Tibial nerve (tissue), 4 donors: ENCODE data around the gene SNX32. TPM values are rescaled to one million over a fixed set of nuclear protein-coding genes. Genes with fewer than 3 reads are reported as not detected.

Experiments
- DNase-seq, 2 donors: peaks; one replicate each; pipeline ENCODE4 v3.0.0-alpha.2; 2019; ENCODE audit warnings: low spot score in 2 of 2
- H3K27ac ChIP-seq, 4 donors: fragments of 200-600 bp; sonication (generic) in 3 of 4; one replicate each; pipeline ENCODE4 v1.5.1; 2017 to 2019; ENCODE audit warnings: mild to moderate bottlenecking in 1 of 4
- H3K27me3 ChIP-seq, 2 donors: fragments of 200-600 bp; sonication (generic) in 1 of 2; one replicate each; pipeline versions ENCODE4 v1.5.1 to v1.6.0; 2017 to 2019
- H3K36me3 ChIP-seq, 3 donors: fragments of 200-600 bp; sonication (generic); one replicate each; pipeline ENCODE4 v1.5.1; 2018 to 2019
- H3K4me1 ChIP-seq, 4 donors: fragments of 200-600 bp; sonication (generic) in 3 of 4; one replicate each; pipeline ENCODE4 v1.5.1; 2017 to 2019
- H3K4me3 ChIP-seq, 4 donors: fragments of 200-600 bp; sonication (generic) in 3 of 4; one replicate each; pipeline ENCODE4 v1.5.1; 2017 to 2019; ENCODE audit warnings: mild to moderate bottlenecking in 1 of 4, moderate library complexity in 1 of 4
- H3K9me3 ChIP-seq, 4 donors: fragments of 200-600 bp; sonication (generic) in 3 of 4; one replicate each; pipeline ENCODE4 v1.5.1; 2017 to 2019
- EP300 ChIP-seq, 2 donors: sonication (generic); formaldehyde crosslinking; IDR thresholded peaks; one replicate each; pipeline ENCODE4 v1.6.1; 2017; ENCODE audit warnings: antibody characterized with exemption in 2 of 2, mild to moderate bottlenecking in 1 of 2
- POLR2A ChIP-seq, 2 donors: fragments of 450-650 bp; IDR thresholded peaks; one replicate each; pipeline ENCODE4 v1.6.1; 2017; ENCODE audit warnings: antibody characterized with exemption in 2 of 2, mild to moderate bottlenecking in 2 of 2, moderate library complexity in 2 of 2
- WGBS, 2 donors: methylation state at CpG; one replicate each; pipeline ENCODE4 v1.1.5; 2018; 5-methylcytosine and 5-hydroxymethylcytosine counted together
- total RNA-seq, 4 donors: library from RNA; depleted of rRNA; stranded (reverse); fragments of >200 nt; gene quantifications; one replicate each; pipeline ENCODE4 v1.1.0, GENCODE V29; 2016
- TF ChIP-seq, protein P1 (sequence below), 5 experiments: fragments of 200-600 bp in 3 of 5; fragments of 450-650 bp in 2 of 5; sonication (generic) in 3 of 5; IDR thresholded peaks; one replicate each; pipeline ENCODE4 v1.5.1; 2016 to 2019; ENCODE audit warnings: antibody characterized with exemption in 5 of 5, mild to moderate bottlenecking in 3 of 5, moderate library complexity in 2 of 5

Gene SNX32
- total RNA-seq, 4 donors from 2014 or later = 0.78 to 2.5 (median 1.5) TPM; not detected in 1

DNA sequence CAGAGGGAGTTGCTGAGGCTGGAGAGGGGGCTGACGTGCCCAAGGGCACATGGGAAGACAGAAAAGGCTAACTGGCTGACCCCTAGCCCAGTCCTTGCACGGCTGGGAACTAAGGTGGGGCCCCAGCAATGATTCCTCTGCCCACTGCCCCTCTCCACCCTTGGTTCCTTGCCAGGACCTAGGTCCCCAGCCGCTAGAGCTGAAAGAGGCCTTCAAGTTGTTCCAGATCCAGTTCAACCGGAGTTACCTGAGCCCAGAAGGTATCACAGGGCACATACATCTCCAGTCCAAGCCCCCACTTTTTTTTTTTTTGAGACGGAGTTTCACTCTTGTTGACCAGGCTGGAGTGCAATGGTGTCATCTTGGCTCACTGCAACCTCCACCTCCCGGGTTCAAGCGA, 46.3 kb downstream of the SNX32 start:
- TF ChIP-seq EP300 (IDR thresholded peaks at IDR 0.05) = no peak
- TF ChIP-seq POLR2A (IDR thresholded peaks at IDR 0.05) = no peak
- TF ChIP-seq, protein P1, sequence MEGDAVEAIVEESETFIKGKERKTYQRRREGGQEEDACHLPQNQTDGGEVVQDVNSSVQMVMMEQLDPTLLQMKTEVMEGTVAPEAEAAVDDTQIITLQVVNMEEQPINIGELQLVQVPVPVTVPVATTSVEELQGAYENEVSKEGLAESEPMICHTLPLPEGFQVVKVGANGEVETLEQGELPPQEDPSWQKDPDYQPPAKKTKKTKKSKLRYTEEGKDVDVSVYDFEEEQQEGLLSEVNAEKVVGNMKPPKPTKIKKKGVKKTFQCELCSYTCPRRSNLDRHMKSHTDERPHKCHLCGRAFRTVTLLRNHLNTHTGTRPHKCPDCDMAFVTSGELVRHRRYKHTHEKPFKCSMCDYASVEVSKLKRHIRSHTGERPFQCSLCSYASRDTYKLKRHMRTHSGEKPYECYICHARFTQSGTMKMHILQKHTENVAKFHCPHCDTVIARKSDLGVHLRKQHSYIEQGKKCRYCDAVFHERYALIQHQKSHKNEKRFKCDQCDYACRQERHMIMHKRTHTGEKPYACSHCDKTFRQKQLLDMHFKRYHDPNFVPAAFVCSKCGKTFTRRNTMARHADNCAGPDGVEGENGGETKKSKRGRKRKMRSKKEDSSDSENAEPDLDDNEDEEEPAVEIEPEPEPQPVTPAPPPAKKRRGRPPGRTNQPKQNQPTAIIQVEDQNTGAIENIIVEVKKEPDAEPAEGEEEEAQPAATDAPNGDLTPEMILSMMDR (IDR thresholded peaks at IDR 0.05) = no peak
- Histone ChIP-seq H3K27me3 (no peaks in the 10 kb centered on the region), H3K9me3 (no peaks in the 10 kb centered on the region), H3K4me1 (peaks cover 0 to 9% (median 3%) of the 10 kb centered on the region in 4 donors), H3K4me3 (no peak overlapping the region), H3K36me3 (peaks cover 0 to 32% (median 0%) of the 10 kb centered on the region in 3 donors), H3K27ac (no peak overlapping the region)
- 66 to 74% methylated on average over 7 of the region's 7 CpGs for WGBS, 2 donors
- DNase-seq = no peak

DNA sequence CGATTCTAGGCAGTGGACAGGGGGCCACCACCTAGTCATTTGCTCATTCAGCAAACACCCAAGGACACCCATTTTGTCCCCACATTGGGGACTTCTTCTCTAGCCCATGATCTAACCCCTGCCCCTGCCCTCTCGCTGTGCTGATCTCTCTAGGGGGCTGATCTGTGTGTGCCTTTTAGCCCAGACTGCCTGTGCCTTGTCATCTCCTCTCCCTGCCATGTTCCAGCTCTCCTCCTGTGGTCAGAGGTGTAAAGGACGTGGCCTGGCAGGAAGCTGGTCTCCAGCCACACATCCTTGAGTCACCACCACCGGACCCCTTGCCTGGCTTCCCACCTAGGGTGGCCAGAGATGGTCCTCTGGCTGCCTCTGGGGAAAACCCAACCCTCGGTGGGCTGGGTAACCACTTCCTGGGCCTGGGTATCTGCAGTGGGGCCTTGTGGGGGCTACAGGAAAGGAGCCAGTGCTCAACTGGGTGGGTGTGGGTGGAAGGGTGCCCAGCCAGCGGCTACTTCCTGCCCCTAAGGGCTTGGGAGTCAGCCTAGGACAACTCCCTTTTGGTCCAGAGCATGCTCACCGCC, 47.2 kb downstream of the SNX32 start:
- DNase-seq = no peak
- Histone ChIP-seq H3K27me3 (no peaks in the 10 kb centered on the region), H3K36me3 (peaks cover 0 to 41% (median 0%) of the 10 kb centered on the region in 3 donors), H3K4me1 (peaks cover 0 to 9% (median 3%) of the 10 kb centered on the region in 4 donors), H3K4me3 (no peak overlapping the region), H3K27ac (no peak overlapping the region), H3K9me3 (no peaks in the 10 kb centered on the region)
- WGBS, 2 donors = 52 to 66% methylated on average over 7 of the region's 7 CpGs
- TF ChIP-seq EP300 (IDR thresholded peaks at IDR 0.05) (no peak), POLR2A (IDR thresholded peaks at IDR 0.05) (no peak)
- TF ChIP-seq, protein P1 (IDR thresholded peaks at IDR 0.05) = no peak

DNA sequence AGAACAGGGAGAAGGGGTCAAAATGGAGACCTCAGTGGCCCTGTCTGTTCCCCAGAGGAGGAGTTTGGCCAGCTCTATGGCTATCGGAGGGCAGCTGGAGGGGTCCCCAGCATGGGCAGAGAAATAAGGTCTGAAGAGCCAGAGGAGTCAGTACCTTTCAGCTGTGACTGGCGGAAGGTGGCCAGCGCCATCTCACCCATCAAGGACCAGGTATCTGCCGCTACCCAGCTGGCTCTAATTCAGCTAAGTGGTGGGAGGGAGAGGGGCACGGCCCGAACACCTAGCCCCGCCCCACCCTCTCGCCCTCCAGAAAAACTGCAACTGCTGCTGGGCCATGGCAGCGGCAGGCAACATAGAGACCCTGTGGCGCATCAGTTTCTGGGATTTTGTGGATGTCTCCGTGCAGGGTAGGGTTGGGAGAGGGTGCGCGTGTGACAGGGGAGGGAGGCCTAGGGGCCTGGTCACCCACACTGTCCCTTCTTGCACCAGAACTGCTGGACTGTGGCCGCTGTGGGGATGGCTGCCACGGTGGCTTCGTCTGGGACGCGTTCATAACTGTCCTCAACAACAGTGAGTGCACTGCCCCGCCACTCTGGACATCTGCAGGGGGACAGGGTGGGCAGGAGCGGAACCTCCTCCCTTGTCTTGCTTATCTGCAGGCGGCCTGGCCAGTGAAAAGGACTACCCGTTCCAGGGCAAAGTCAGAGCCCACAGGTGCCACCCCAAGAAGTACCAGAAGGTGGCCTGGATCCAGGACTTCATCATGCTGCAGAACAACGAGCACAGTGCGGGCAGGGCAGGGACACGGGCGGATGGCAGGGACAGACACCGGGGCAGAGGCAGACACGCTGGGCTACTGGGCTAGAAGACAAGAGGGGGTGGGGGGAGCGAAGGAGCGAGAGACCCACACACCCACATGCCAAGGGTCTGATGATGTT, 48.6 kb downstream of the SNX32 start:
- Histone ChIP-seq H3K27ac (no peak overlapping the region), H3K9me3 (no peaks in the 10 kb centered on the region), H3K4me3 (no peak overlapping the region), H3K27me3 (no peaks in the 10 kb centered on the region), H3K4me1 (peaks cover 0 to 19% (median 4%) of the 10 kb centered on the region in 4 donors), H3K36me3 (peaks cover 0 to 55% (median 0%) of the 10 kb centered on the region in 3 donors)
- no peak for TF ChIP-seq POLR2A (IDR thresholded peaks at IDR 0.05)
- TF ChIP-seq, protein P1 (IDR thresholded peaks at IDR 0.05) = no peak
- no peak for TF ChIP-seq EP300 (IDR thresholded peaks at IDR 0.05)
- DNase-seq = no peak
- WGBS, 2 donors = 91% methylated on average over 29 of the region's 30 CpGs

DNA sequence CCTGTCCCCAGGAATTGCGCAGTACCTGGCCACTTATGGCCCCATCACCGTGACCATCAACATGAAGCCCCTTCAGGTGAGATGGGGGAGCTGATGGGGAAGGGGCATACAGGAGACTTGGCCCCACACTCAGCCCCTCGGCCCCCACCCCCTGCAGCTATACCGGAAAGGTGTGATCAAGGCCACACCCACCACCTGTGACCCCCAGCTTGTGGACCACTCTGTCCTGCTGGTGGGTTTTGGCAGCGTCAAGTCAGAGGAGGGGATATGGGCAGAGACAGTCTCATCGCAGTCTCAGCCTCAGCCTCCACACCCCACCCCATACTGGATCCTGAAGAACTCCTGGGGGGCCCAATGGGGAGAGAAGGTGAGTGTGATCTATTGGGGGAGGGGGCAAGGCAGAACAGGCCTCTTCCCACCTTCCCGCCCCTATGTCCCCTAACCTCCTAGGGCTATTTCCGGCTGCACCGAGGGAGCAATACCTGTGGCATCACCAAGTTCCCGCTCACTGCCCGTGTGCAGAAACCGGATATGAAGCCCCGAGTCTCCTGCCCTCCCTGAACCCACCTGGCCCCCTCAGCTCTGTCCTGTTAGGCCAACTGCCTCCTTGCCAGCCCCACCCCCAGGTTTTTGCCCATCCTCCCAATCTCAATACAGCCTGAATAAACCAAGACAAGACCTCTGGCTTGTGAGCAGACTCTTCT, 49.4 kb downstream of the SNX32 start:
- no peaks in the 10 kb centered on the region for H3K27me3 ChIP-seq
- H3K4me1 ChIP-seq = peaks cover 0 to 26% (median 10%) of the 10 kb centered on the region in 4 donors
- H3K4me3 ChIP-seq = no peak overlapping the region
- H3K9me3 ChIP-seq = no peaks in the 10 kb centered on the region
- H3K27ac ChIP-seq = no peak overlapping the region
- 89 to 91% methylated on average over 10 to 13 of the region's 13 CpGs for WGBS, 2 donors
- no peak for DNase-seq
- TF ChIP-seq EP300 (IDR thresholded peaks at IDR 0.05) (no peak), POLR2A (IDR thresholded peaks at IDR 0.05) (no peak)
- TF ChIP-seq, protein P1 (IDR thresholded peaks at IDR 0.05) = no peak
- peaks cover 0 to 56% (median 0%) of the 10 kb centered on the region in 3 donors for H3K36me3 ChIP-seq
